ENCODE results near the gene LARP1. TPM values are rescaled to one million over a fixed set of nuclear protein-coding genes. Genes with fewer than 3 reads are reported as not detected.

LARP1 gene
- total RNA-seq, 1 experiment from 2014 or later = 63.9 TPM

DNA sequence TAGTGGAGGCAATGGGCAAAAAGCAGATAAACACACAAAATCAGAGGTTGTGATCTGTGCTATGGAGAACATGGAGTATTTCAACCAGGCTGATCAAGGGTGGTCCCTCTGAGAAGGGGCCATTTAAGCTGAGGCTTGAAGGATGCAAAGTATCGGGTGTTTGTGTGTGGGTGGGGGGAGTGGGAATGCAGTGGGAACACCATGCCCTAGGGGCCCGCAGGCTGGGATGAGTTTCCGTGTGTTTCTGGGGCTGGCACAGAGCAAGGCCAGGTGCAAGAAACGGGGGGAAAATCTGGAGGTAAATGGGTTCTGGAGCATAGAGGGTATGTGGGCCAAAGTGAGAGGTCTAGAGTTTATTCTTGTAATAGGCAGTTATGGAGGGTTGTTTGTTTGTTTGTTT, 13.8 kb upstream of the LARP1 start:
- Histone ChIP-seq H3K79me2 (ENCODE audit: low read length) (no peaks in the 10 kb centered on the region), H3K4me2 (ENCODE audit: low read length) (no peak overlapping the region), H2AFZ (ENCODE audit: low read length) (no peak overlapping the region), H3K4me3 (ENCODE audit: low read length) (no peak overlapping the region), H3K27ac (ENCODE audit: low read length) (no peak overlapping the region), H3K4me1 (ENCODE audit: insufficient read depth, low read length) (no peaks in the 10 kb centered on the region), H3K9ac (ENCODE audit: low read length) (no peak overlapping the region), H3F3A (ENCODE audit: low read length, unreplicated experiment) (no peaks in the 10 kb centered on the region), H3K36me3 (ENCODE audit: low read depth, low read length) (no peaks in the 10 kb centered on the region), H4K20me1 (ENCODE audit: low read length) (no peaks in the 10 kb centered on the region), H3K27me3 (ENCODE audit: low read length) (no peaks in the 10 kb centered on the region), H3K9me2 (replicated peaks; ENCODE audit: low read length) (no peaks in the 10 kb centered on the region), H3K9me3 (ENCODE audit: low read length) (no peaks in the 10 kb centered on the region)
- POLR2A ChIA-PET (ENCODE audit: unreplicated experiment) = no interaction called here
- intact Hi-C loops (cut with micrococcal nuclease) = no loop called here
- DNase-seq (no peak), ATAC-seq (no peak)
- TF ChIP-seq, protein P1, sequence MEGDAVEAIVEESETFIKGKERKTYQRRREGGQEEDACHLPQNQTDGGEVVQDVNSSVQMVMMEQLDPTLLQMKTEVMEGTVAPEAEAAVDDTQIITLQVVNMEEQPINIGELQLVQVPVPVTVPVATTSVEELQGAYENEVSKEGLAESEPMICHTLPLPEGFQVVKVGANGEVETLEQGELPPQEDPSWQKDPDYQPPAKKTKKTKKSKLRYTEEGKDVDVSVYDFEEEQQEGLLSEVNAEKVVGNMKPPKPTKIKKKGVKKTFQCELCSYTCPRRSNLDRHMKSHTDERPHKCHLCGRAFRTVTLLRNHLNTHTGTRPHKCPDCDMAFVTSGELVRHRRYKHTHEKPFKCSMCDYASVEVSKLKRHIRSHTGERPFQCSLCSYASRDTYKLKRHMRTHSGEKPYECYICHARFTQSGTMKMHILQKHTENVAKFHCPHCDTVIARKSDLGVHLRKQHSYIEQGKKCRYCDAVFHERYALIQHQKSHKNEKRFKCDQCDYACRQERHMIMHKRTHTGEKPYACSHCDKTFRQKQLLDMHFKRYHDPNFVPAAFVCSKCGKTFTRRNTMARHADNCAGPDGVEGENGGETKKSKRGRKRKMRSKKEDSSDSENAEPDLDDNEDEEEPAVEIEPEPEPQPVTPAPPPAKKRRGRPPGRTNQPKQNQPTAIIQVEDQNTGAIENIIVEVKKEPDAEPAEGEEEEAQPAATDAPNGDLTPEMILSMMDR (conservative IDR thresholded peaks at IDR 0.05; ENCODE audit: low read depth, low read length) = no peak
- TF ChIP-seq EZH2phosphoT487 (IDR thresholded peaks at IDR 0.05; ENCODE audit: borderline replicate concordance, low read length) (no peak), EZH2 (IDR thresholded peaks at IDR 0.05; ENCODE audit: low read length, unreplicated experiment) (no peak)
- no TSS peak for BruUV-seq (replicated peaks)
- CTCF ChIA-PET = no interaction called here

DNA sequence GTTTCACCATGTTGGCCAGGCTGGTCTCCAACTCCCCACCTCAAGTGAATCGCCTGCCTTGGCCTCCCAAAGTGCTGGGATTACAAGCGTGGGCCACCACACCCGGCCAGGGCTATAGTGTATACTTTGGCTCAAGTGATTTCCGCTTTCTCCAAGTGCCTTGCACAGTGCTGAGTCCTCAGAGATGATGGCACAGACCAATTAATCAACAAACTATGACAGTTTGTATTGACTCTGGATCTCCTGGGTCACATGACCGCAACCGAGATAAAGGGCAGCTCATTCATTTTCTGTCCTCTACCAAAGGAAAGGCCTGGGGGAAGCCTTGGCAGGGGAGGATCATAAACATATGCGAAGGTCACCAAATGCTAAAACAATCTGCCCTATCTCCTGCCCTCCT, 11.4 kb upstream of the LARP1 start:
- no TSS peak for BruUV-seq (replicated peaks)
- Histone ChIP-seq H3K27ac (ENCODE audit: low read length) (no peak overlapping the region), H3K4me3 (ENCODE audit: low read length) (no peak overlapping the region)

DNA sequence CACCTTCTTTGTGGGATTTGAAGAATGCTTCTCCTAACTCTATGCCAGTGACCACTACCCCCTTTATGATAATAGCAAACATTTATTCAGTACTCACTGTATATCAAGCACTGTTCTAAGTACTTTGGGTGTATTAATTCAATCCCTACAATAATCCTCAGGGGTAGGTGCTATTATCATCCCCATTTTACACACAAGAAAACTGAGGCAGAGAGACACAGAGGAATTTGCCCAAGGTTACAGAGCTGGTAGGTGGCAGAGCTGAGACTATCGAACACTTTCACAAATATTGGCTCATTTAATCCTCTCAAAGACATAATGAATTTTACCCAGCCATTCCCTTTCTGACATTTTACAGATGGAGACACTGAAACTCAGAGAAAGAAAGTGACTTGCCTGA, 9.8 kb upstream of the LARP1 start:
- Histone ChIP-seq H3K27me3 (ENCODE audit: low read length) (no peaks in the 10 kb centered on the region), H3K9me3 (ENCODE audit: low read length) (no peaks in the 10 kb centered on the region), H3K79me2 (ENCODE audit: low read length) (no peaks in the 10 kb centered on the region), H3F3A (ENCODE audit: low read length, unreplicated experiment) (no peaks in the 10 kb centered on the region), H3K36me3 (ENCODE audit: low read depth, low read length) (no peaks in the 10 kb centered on the region), H3K4me2 (ENCODE audit: low read length) (no peak overlapping the region), H3K4me3 (ENCODE audit: low read length) (no peak overlapping the region), H3K9me2 (replicated peaks; ENCODE audit: low read length) (no peaks in the 10 kb centered on the region), H3K27ac (ENCODE audit: low read length) (no peak overlapping the region), H3K4me1 (ENCODE audit: insufficient read depth, low read length) (no peaks in the 10 kb centered on the region), H3K9ac (ENCODE audit: low read length) (no peak overlapping the region), H2AFZ (ENCODE audit: low read length) (no peak overlapping the region), H4K20me1 (ENCODE audit: low read length) (no peaks in the 10 kb centered on the region)
- ATAC-seq (no peak), DNase-seq (no peak)
- ChIA-PET CTCF (no interaction called here), POLR2A (ENCODE audit: unreplicated experiment) (no interaction called here)
- TF ChIP-seq, protein P1 (conservative IDR thresholded peaks at IDR 0.05; ENCODE audit: low read depth, low read length) = no peak
- no peak for TF ChIP-seq EZH2 (IDR thresholded peaks at IDR 0.05; ENCODE audit: low read length, unreplicated experiment)
- no peak for TF ChIP-seq EZH2phosphoT487 (IDR thresholded peaks at IDR 0.05; ENCODE audit: borderline replicate concordance, low read length)
- no TSS peak for BruUV-seq (replicated peaks)
- intact Hi-C loops (cut with micrococcal nuclease) = no loop called here

More for the DNA sequence above, 11.4 kb upstream of the LARP1 start:
- DNase-seq (no peak), ATAC-seq (no peak)
- Histone ChIP-seq H4K20me1 (ENCODE audit: low read length) (no peaks in the 10 kb centered on the region), H3K9me2 (replicated peaks; ENCODE audit: low read length) (no peaks in the 10 kb centered on the region), H3K4me1 (ENCODE audit: insufficient read depth, low read length) (no peaks in the 10 kb centered on the region), H3K9me3 (ENCODE audit: low read length) (no peaks in the 10 kb centered on the region), H3K36me3 (ENCODE audit: low read depth, low read length) (no peaks in the 10 kb centered on the region), H3K27me3 (ENCODE audit: low read length) (no peaks in the 10 kb centered on the region), H3K9ac (ENCODE audit: low read length) (no peak overlapping the region), H3F3A (ENCODE audit: low read length, unreplicated experiment) (no peaks in the 10 kb centered on the region), H3K4me2 (ENCODE audit: low read length) (no peak overlapping the region), H3K79me2 (ENCODE audit: low read length) (no peaks in the 10 kb centered on the region), H2AFZ (ENCODE audit: low read length) (no peak overlapping the region)
- ChIA-PET POLR2A (ENCODE audit: unreplicated experiment) (interaction anchor here (0.6 kb wide), 1 partner anchor 10 kb away, joined by 3 read pairs; no protein-coding TSS in a partner anchor), CTCF (no interaction called here)
- TF ChIP-seq EZH2 (IDR thresholded peaks at IDR 0.05; ENCODE audit: low read length, unreplicated experiment) = no peak
- TF ChIP-seq, protein P1 (conservative IDR thresholded peaks at IDR 0.05; ENCODE audit: low read depth, low read length) = no peak
- TF ChIP-seq EZH2phosphoT487 (IDR thresholded peaks at IDR 0.05; ENCODE audit: borderline replicate concordance, low read length) = no peak
- intact Hi-C loops (cut with micrococcal nuclease) = no loop called here
